SK-N-SH (cell line): Measurements from ENCODE around the gene PLXNB1. TPM values are rescaled to one million over a fixed set of nuclear protein-coding genes. Genes with fewer than 3 reads are reported as not detected.

Source experiments
- CTCF ChIA-PET: fragments of 300-600, 350-600 bp; formaldehyde crosslinking; extraction: SDS; loops from one replicate; lab custom pipeline; 2021; lab: Yijun Ruan, JAX
- POLR2A ChIA-PET: fragments of 350-600 bp; sonication (Branson Sonifier 250); formaldehyde crosslinking; extraction: SDS; loops from one replicate; lab custom pipeline; 2020; ENCODE audit warnings: antibody characterized with exemption, inconsistent platforms; lab: Yijun Ruan, JAX
- DNase-seq: peaks from one replicate; pipeline ENCODE4 v3.0.0; 2012
- H2AFZ ChIP-seq: fragments of 200-600 bp; sonication (generic); 2 replicates; pipeline ENCODE4 v1.8.1; 2016; ENCODE audit warnings: antibody characterized with exemption, mild to moderate bottlenecking, low read depth
- H3F3A ChIP-seq: fragments of 200-600 bp; sonication (generic); replicated peaks from 2 replicates; pipeline ENCODE3; 2016; ENCODE audit warnings: antibody characterized with exemption, mild to moderate bottlenecking; ENCODE audit not compliant: insufficient read depth
- H3K27ac ChIP-seq, 2 experiments: fragments of 200-500 bp in 1 of 2; fragments of 200-600 bp in 1 of 2; sonication (Bioruptor generic) in 1 of 2; sonication (generic), shearing (Covaris generic) in 1 of 2; 2 replicates each; pipeline versions ENCODE4 v1.5.1 to v1.6.1; 2014 to 2016; ENCODE audit warnings: low read depth in 2 of 2, inconsistent platforms in 1 of 2, low read length in 1 of 2, mild to moderate bottlenecking in 1 of 2, mixed read lengths in 1 of 2
- H3K27me3 ChIP-seq: fragments of 200-600 bp; sonication (generic), shearing (Covaris generic); 2 replicates; pipeline ENCODE4 v1.6.1; 2016; ENCODE audit warnings: mixed run types; ENCODE audit not compliant: insufficient read depth
- H3K36me3 ChIP-seq, 2 experiments: fragments of 200-500 bp in 1 of 2; fragments of 200-600 bp in 1 of 2; sonication (Bioruptor generic) in 1 of 2; sonication (generic) in 1 of 2; replicated peaks in 1 of 2; 2 replicates each; pipeline versions ENCODE3 to v1.5.1; 2014 to 2016; ENCODE audit warnings: low read length in 1 of 2, mild to moderate bottlenecking in 1 of 2; ENCODE audit not compliant: insufficient read depth in 2 of 2, control insufficient read depth in 1 of 2
- H3K4me1 ChIP-seq, 2 experiments: fragments of 200-500 bp in 1 of 2; fragments of 200-600 bp in 1 of 2; sonication (Bioruptor generic) in 1 of 2; sonication (generic), shearing (Covaris generic) in 1 of 2; 2 replicates each; pipeline versions ENCODE4 v1.5.1 to v1.6.1; 2014 to 2016; ENCODE audit warnings: low read depth in 1 of 2, low read length in 1 of 2, mixed run types in 1 of 2; ENCODE audit not compliant: insufficient read depth in 2 of 2, control insufficient read depth in 1 of 2
- H3K4me2 ChIP-seq: fragments of 200-600 bp; sonication (generic), shearing (Covaris generic); 2 replicates; pipeline ENCODE4 v1.6.1; 2017; ENCODE audit warnings: mixed run types
- H3K4me3 ChIP-seq, 2 experiments: fragments of 200-500 bp in 1 of 2; fragments of 200-600 bp in 1 of 2; sonication (Bioruptor generic) in 1 of 2; sonication (generic), shearing (Covaris generic) in 1 of 2; 2 replicates each; pipeline versions ENCODE4 v1.5.1 to v1.8.1; 2014 to 2016; ENCODE audit warnings: low read depth in 2 of 2, inconsistent platforms in 1 of 2, low read length in 1 of 2, mild to moderate bottlenecking in 1 of 2, mixed read lengths in 1 of 2, moderate library complexity in 1 of 2
- H3K79me2 ChIP-seq: fragments of 200-600 bp; sonication (generic); 2 replicates; pipeline ENCODE4 v1.8.1; 2017; ENCODE audit warnings: mild to moderate bottlenecking; ENCODE audit not compliant: insufficient read depth
- H3K9ac ChIP-seq: fragments of 200-600 bp; sonication (generic); 2 replicates; pipeline ENCODE4 v1.6.1; 2017; ENCODE audit warnings: mixed run types
- H3K9me2 ChIP-seq: fragments of 200-600 bp; sonication (generic); 2 replicates; pipeline ENCODE4 v1.6.1; 2017; ENCODE audit warnings: mixed run types
- H3K9me3 ChIP-seq: fragments of 200-600 bp; sonication (generic); 2 replicates; pipeline ENCODE4 v1.6.1; 2017; ENCODE audit warnings: mixed run types, mild to moderate bottlenecking, moderate library complexity
- H4K20me1 ChIP-seq: fragments of 200-600 bp; sonication (generic); 2 replicates; pipeline ENCODE4 v1.6.1; 2017; ENCODE audit warnings: mild to moderate bottlenecking, mixed run types; ENCODE audit not compliant: insufficient read depth
- ELF1 ChIP-seq: IDR thresholded peaks from 2 replicates; pipeline ENCODE4 v1.4.0; 2012
- FOXM1 ChIP-seq: IDR thresholded peaks from 2 replicates; pipeline ENCODE4 v1.4.0; 2012; ENCODE audit warnings: low read depth, mild to moderate bottlenecking
- GABPA ChIP-seq: IDR thresholded peaks from 2 replicates; pipeline ENCODE4 v1.4.0; 2012; ENCODE audit warnings: low read depth, mild to moderate bottlenecking
- GATA2 ChIP-seq: sonication (generic); formaldehyde crosslinking; IDR thresholded peaks from 2 replicates; pipeline ENCODE4 v1.5.0; 2020; ENCODE audit warnings: mild to moderate bottlenecking, missing genetic modification reagents
- JUND ChIP-seq: IDR thresholded peaks from 2 replicates; pipeline ENCODE4 v1.4.0; 2012
- MXI1 ChIP-seq: IDR thresholded peaks from 2 replicates; pipeline ENCODE4 v1.6.1; 2012; ENCODE audit warnings: mild to moderate bottlenecking, low read depth, low read length, improper control_type of control experiment
- PBX3 ChIP-seq: IDR thresholded peaks from 2 replicates; pipeline ENCODE4; 2012
- RFX5 ChIP-seq: IDR thresholded peaks from 2 replicates; pipeline ENCODE4 v1.6.1; 2012; ENCODE audit warnings: mild to moderate bottlenecking, improper control_type of control experiment, low read length
- SIN3A ChIP-seq: IDR thresholded peaks from 2 replicates; pipeline ENCODE4 v1.6.1; 2012; ENCODE audit warnings: low read depth, mild to moderate bottlenecking, low read length, moderate library complexity, borderline replicate concordance
- TEAD4 ChIP-seq: IDR thresholded peaks from 2 replicates; pipeline ENCODE4 v1.4.0; 2012; ENCODE audit warnings: mild to moderate bottlenecking, borderline replicate concordance; ENCODE audit not compliant: insufficient read depth
- WGBS: methylation state at CpG from one replicate; pipeline ENCODE4 v1.1.6; 2017; ENCODE audit warnings: low lambda C conversion rate; 5-methylcytosine and 5-hydroxymethylcytosine counted together
- polyA plus RNA-seq, 3 experiments: library from polyadenylated mRNA; depleted of rRNA; stranded (reverse); fragments of >200 nt; gene quantifications; 2 replicates each; pipeline ENCODE4 v1.2.3, GENCODE V29; 2012
- TF ChIP-seq, protein P1 (sequence below): IDR thresholded peaks from 2 replicates; pipeline ENCODE4 v1.6.1; 2012; ENCODE audit warnings: mild to moderate bottlenecking, low read depth, low read length, moderate library complexity

PLXNB1 gene
- polyA plus RNA-seq, 1 of the 3 experiments (the other 2 are of a cell fraction), result 39.8 TPM

GRCh38 chr3:48469046-48469915 is 39.4 kb upstream of the PLXNB1 start:
- POLR2A ChIA-PET, result interaction anchor here (2.1 kb wide), 1 partner anchor 34 kb away, joined by 6 read pairs; the partner anchor contains the start of gene SHISA5
- CTCF ChIA-PET, result interaction anchor here (0.7 to 8.2 kb wide), 5 partner anchors 33 to 143 kb away, joined by 3 to 136 read pairs (median 6); partner anchors contain the start of gene PFKFB4
- Histone ChIP-seq H3F3A (peaks cover 18% of the 10 kb centered on the region), H3K9ac (no peak overlapping the region), H3K36me3 (peaks cover 0 to 26% of the 10 kb centered on the region in 2 experiments), H3K9me2 (no peaks in the 10 kb centered on the region), H3K27me3 (no peaks in the 10 kb centered on the region), H3K79me2 (peaks cover 68% of the 10 kb centered on the region), H3K4me1 (peaks cover 16 to 63% of the 10 kb centered on the region in 2 experiments; a peak in 2 of 4 replicates)
- peak; percentile 23 for DNase-seq
- TF ChIP-seq, protein P1, sequence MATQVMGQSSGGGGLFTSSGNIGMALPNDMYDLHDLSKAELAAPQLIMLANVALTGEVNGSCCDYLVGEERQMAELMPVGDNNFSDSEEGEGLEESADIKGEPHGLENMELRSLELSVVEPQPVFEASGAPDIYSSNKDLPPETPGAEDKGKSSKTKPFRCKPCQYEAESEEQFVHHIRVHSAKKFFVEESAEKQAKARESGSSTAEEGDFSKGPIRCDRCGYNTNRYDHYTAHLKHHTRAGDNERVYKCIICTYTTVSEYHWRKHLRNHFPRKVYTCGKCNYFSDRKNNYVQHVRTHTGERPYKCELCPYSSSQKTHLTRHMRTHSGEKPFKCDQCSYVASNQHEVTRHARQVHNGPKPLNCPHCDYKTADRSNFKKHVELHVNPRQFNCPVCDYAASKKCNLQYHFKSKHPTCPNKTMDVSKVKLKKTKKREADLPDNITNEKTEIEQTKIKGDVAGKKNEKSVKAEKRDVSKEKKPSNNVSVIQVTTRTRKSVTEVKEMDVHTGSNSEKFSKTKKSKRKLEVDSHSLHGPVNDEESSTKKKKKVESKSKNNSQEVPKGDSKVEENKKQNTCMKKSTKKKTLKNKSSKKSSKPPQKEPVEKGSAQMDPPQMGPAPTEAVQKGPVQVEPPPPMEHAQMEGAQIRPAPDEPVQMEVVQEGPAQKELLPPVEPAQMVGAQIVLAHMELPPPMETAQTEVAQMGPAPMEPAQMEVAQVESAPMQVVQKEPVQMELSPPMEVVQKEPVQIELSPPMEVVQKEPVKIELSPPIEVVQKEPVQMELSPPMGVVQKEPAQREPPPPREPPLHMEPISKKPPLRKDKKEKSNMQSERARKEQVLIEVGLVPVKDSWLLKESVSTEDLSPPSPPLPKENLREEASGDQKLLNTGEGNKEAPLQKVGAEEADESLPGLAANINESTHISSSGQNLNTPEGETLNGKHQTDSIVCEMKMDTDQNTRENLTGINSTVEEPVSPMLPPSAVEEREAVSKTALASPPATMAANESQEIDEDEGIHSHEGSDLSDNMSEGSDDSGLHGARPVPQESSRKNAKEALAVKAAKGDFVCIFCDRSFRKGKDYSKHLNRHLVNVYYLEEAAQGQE, result no peak
- TF ChIP-seq SIN3A, result no peak
- TF ChIP-seq RFX5, result no peak
- no peak for TF ChIP-seq GATA2 (CRISPR knock-in tag)
- no peak for TF ChIP-seq PBX3
- TF ChIP-seq GABPA, result no peak
- TF ChIP-seq FOXM1, result no peak
- no peak for TF ChIP-seq MXI1
- no peak for TF ChIP-seq ELF1
- no peak for TF ChIP-seq JUND
- TF ChIP-seq TEAD4, result no peak
- TF ChIP-seq, all 33 proteins: peak for 0
- WGBS, result 98% methylated on average over 14 of the region's 29 CpGs
- Histone ChIP-seq H2AFZ (no peak overlapping the region), H4K20me1 (no peaks in the 10 kb centered on the region), H3K4me2 (no peak overlapping the region), H3K4me3 (no peak overlapping the region), H3K9me3 (no peaks in the 10 kb centered on the region), H3K27ac (peak overlapping the region in 1 of 2 experiments; percentile 99; a peak in 1 of 4 replicates)
